Measurements from ENCODE around the gene INO80.

INO80 gene

DNA sequence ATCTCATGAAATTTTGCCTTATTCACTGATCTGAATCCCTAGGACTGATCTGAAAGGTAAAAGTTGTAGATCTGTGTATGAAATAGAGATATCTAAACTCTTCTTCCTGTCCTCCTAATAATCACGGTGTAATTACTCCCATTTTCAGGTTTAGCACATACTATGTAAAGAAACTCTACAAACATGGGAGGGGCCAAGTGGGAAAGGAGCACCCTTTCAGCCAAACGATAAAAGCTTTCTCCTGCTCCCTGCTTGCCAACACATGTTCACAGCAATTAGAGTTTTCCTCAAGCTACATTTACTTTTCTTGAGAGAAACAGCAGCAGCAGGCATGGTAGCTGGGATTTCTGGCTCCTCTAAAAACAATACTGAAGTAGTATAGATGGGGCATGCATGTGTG lies 91.2 kb downstream of the INO80 start:
- Histone ChIP-seq H3K4me1 (ENCODE audit: control insufficient read depth in 2 of 2, insufficient read depth in 2 of 2, low read length in 2 of 2) (no peaks in the 10 kb centered on the region), H3K4me3 (ENCODE audit: low read length in 2 of 2) (no peak overlapping the region), H3K27ac (ENCODE audit: low read depth in 2 of 2, low read length in 2 of 2) (peak overlapping the region in 1 of 2 donors; percentile 18), H3K36me3 (ENCODE audit: control insufficient read depth in 2 of 2, insufficient read depth in 2 of 2, low read length in 2 of 2) (peaks cover 17 to 27% of the 10 kb centered on the region in 2 donors), H3K9me3 (ENCODE audit: control insufficient read depth in 2 of 2, low read length in 2 of 2) (no peaks in the 10 kb centered on the region), H3K27me3 (ENCODE audit: control insufficient read depth in 2 of 2, insufficient read depth in 2 of 2, low read length in 2 of 2) (no peaks in the 10 kb centered on the region), H3K9ac (ENCODE audit: low read depth in 1 of 2, low read length in 2 of 2) (no peak overlapping the region)

DNA sequence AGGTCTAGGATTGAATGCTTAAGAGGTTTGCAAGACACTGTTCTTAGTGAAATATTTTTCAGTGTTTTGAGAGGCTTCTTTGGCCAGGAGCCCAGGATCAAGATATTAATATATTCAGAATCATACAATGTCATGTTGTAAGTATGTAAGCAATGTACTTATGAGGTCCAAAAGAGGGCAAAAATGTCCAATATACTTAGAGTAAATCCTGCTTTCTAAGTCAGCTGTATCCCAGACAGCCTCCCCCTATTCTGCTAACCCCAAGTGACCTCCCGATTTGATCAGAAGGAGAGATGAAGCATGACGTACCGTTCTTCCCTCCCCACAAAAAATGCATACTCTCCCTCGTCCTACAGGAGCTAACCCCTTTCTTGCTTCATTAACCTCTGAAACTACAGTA lies 91.9 kb downstream of the INO80 start:
- Histone ChIP-seq H3K4me1 (ENCODE audit: control insufficient read depth in 2 of 2, insufficient read depth in 2 of 2, low read length in 2 of 2) (no peaks in the 10 kb centered on the region), H3K4me3 (ENCODE audit: low read length in 2 of 2) (no peak overlapping the region), H3K27ac (ENCODE audit: low read depth in 2 of 2, low read length in 2 of 2) (peak overlapping the region in 1 of 2 donors; percentile 18), H3K36me3 (ENCODE audit: control insufficient read depth in 2 of 2, insufficient read depth in 2 of 2, low read length in 2 of 2) (peaks cover 17 to 30% of the 10 kb centered on the region in 2 donors), H3K27me3 (ENCODE audit: control insufficient read depth in 2 of 2, insufficient read depth in 2 of 2, low read length in 2 of 2) (no peaks in the 10 kb centered on the region), H3K9me3 (ENCODE audit: control insufficient read depth in 2 of 2, low read length in 2 of 2) (no peaks in the 10 kb centered on the region), H3K9ac (ENCODE audit: low read depth in 1 of 2, low read length in 2 of 2) (no peak overlapping the region)

DNA sequence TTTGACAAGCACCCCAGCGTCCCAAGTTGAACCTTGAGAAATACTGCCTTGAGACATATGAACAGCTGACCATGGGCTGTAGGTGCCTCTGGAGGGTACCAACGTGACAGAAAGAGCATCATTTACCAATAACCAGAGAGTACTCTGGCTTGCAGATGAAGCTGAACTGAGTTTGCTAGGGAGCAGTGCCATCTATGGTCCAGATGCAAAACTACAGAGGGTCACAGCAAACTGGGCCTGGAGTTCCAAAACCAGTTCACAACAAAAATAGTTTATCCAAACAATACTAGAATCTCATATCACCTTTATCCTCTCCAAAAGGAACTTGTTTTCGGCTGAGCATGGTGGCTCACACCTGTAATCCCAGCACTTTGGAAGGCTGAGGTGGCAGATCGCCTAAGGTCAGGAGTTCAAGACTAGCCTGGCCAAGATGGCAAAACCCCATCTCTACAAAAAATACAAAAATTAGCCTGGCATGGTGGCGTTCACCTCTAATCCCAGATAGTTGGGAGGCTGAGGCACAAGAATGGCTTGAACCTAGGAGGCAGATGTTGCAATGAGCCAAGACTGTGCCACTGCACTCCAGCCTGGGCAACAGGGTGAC lies 93.5 kb downstream of the INO80 start:
- no peak overlapping the region for H3K4me3 ChIP-seq (ENCODE audit: low read length in 2 of 2)
- H3K4me1 ChIP-seq (ENCODE audit: control insufficient read depth in 2 of 2, insufficient read depth in 2 of 2, low read length in 2 of 2) = peaks cover 0 to 5% of the 10 kb centered on the region in 2 donors
- no peaks in the 10 kb centered on the region for H3K27me3 ChIP-seq (ENCODE audit: control insufficient read depth in 2 of 2, insufficient read depth in 2 of 2, low read length in 2 of 2)
- H3K9ac ChIP-seq (ENCODE audit: low read depth in 1 of 2, low read length in 2 of 2) = no peak overlapping the region
- H3K27ac ChIP-seq (ENCODE audit: low read depth in 2 of 2, low read length in 2 of 2) = no peak overlapping the region
- H3K9me3 ChIP-seq (ENCODE audit: control insufficient read depth in 2 of 2, low read length in 2 of 2) = no peaks in the 10 kb centered on the region
- peaks cover 15 to 30% of the 10 kb centered on the region in 2 donors for H3K36me3 ChIP-seq (ENCODE audit: control insufficient read depth in 2 of 2, insufficient read depth in 2 of 2, low read length in 2 of 2)

DNA sequence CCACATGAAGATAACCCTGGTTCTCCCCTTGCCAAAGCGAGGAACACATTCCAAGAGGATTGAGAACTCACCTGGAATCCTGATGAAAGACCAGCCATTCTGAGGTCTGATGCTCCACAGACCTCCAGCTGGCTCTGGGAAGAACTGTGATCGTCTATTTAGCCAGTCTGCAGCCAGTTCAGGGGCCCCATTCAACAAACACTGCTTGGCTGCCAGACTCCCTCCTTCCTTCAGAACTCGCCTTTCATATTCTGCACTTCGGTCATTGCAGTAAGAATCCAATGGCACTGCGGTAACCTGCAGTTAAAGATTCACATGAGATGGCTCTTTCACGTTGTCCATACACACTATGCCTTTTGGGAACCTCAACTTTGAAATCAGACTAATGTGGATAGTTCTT lies 95.3 kb downstream of the INO80 start:
- Histone ChIP-seq H3K9ac (ENCODE audit: low read depth in 1 of 2, low read length in 2 of 2) (no peak overlapping the region), H3K4me1 (ENCODE audit: control insufficient read depth in 2 of 2, insufficient read depth in 2 of 2, low read length in 2 of 2) (peaks cover 0 to 13% of the 10 kb centered on the region in 2 donors), H3K27me3 (ENCODE audit: control insufficient read depth in 2 of 2, insufficient read depth in 2 of 2, low read length in 2 of 2) (no peaks in the 10 kb centered on the region), H3K27ac (ENCODE audit: low read depth in 2 of 2, low read length in 2 of 2) (no peak overlapping the region), H3K36me3 (ENCODE audit: control insufficient read depth in 2 of 2, insufficient read depth in 2 of 2, low read length in 2 of 2) (peaks cover 7 to 25% of the 10 kb centered on the region in 2 donors), H3K4me3 (ENCODE audit: low read length in 2 of 2) (no peak overlapping the region), H3K9me3 (ENCODE audit: control insufficient read depth in 2 of 2, low read length in 2 of 2) (no peaks in the 10 kb centered on the region)

DNA sequence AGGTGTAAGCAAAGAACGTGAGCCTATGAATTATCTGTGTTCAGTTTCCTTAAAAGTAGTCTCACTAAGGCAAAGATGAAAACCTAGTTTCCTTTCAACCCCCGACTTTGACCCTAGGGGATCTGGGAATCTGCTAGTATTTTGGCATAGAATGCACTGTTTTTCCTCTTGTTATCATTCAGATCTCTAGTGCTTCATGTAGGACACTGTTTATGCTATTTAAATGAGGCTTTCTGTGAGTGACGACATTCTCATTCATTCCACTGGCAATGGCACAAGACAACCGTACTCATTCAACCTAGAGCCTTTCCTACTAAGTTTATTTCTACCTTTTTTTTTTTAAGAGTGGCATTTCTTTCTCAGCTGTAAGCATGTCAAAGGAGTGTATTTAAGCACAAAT lies 95.8 kb downstream of the INO80 start:
- H3K4me1 ChIP-seq (ENCODE audit: control insufficient read depth in 2 of 2, insufficient read depth in 2 of 2, low read length in 2 of 2) = peaks cover 0 to 13% of the 10 kb centered on the region in 2 donors
- H3K27me3 ChIP-seq (ENCODE audit: control insufficient read depth in 2 of 2, insufficient read depth in 2 of 2, low read length in 2 of 2) = no peaks in the 10 kb centered on the region
- peaks cover 7 to 25% of the 10 kb centered on the region in 2 donors for H3K36me3 ChIP-seq (ENCODE audit: control insufficient read depth in 2 of 2, insufficient read depth in 2 of 2, low read length in 2 of 2)
- H3K4me3 ChIP-seq (ENCODE audit: low read length in 2 of 2) = no peak overlapping the region
- no peaks in the 10 kb centered on the region for H3K9me3 ChIP-seq (ENCODE audit: control insufficient read depth in 2 of 2, low read length in 2 of 2)
- H3K27ac ChIP-seq (ENCODE audit: low read depth in 2 of 2, low read length in 2 of 2) = no peak overlapping the region
- H3K9ac ChIP-seq (ENCODE audit: low read depth in 1 of 2, low read length in 2 of 2) = no peak overlapping the region

DNA sequence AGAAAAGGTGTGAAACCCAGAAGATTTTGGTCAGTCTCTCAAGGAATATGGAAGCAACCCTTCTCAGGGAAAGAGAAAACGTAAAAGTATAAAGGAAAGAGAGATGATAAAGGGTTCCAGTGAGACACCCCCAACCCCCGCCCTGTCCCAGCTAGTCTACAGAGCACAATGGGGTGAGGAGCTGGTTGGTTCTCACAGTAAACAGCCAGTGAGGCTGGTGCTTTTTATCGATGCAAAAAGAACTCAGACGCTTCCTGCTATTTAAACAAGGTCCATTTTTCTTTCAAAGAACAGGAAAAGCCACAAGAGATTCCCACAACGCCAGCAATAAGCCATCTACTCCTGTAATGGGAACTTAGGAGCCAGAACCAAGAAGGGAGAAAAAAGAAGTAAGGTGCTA lies 96.9 kb downstream of the INO80 start:
- H3K9me3 ChIP-seq (ENCODE audit: control insufficient read depth in 2 of 2, low read length in 2 of 2) = no peaks in the 10 kb centered on the region
- H3K27me3 ChIP-seq (ENCODE audit: control insufficient read depth in 2 of 2, insufficient read depth in 2 of 2, low read length in 2 of 2) = no peaks in the 10 kb centered on the region
- H3K36me3 ChIP-seq (ENCODE audit: control insufficient read depth in 2 of 2, insufficient read depth in 2 of 2, low read length in 2 of 2) = peaks cover 8 to 30% of the 10 kb centered on the region in 2 donors
- H3K4me3 ChIP-seq (ENCODE audit: low read length in 2 of 2) = no peak overlapping the region
- no peak overlapping the region for H3K27ac ChIP-seq (ENCODE audit: low read depth in 2 of 2, low read length in 2 of 2)
- H3K9ac ChIP-seq (ENCODE audit: low read depth in 1 of 2, low read length in 2 of 2) = no peak overlapping the region
- H3K4me1 ChIP-seq (ENCODE audit: control insufficient read depth in 2 of 2, insufficient read depth in 2 of 2, low read length in 2 of 2) = peaks cover 0 to 13% of the 10 kb centered on the region in 2 donors

DNA sequence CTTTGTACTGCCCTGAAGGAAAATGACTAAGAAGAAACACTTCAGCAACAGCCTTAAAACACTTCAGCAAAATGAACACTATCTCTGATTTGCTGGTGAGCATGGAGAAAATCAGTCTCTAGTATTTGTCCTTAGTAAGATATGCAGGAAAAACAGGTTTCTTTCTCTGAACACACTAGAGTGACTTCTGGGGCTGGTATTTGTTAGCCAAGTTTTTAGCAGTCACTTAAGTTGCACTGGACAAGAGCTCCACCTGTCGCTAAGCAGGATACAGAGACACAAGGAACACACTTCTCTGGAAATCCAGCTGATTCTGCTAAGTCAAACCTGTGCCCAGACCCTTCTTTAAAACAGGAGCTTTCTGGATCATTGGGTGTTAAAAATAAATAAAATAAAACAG lies 97.5 kb downstream of the INO80 start:
- H3K27ac ChIP-seq (ENCODE audit: low read depth in 2 of 2, low read length in 2 of 2) = no peak overlapping the region

DNA sequence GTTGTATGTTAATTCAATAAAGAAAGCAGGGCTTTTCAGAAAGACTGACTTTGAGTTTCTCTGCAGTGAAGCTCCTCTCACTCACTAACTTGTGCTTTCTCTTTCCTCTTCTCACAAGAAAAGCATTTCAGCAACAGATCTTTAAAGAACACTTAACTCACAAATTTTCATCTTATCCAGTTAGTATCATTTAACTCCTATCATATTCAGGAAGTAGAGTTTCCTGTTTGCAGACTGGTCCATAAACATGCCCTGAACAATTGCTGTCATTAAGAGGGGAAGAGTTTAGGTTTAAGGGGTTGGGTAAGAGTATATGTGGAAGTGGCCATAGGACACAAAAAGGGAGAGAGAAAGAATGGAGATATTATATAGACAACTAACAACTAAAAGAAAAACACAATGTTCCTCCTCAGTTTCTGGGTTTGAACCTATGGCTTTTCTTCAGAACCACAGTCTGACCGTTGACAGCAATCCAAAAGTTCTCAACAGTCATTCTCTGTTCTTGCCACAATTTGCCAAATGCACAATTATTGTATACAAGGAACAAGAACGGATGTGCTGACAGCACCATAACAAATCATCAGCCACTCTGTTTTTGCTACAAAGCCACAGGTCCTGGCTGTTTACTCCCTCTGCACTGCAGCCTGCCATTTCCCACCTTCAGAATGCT lies 98.9 kb downstream of the INO80 start:
- Histone ChIP-seq H3K36me3 (ENCODE audit: control insufficient read depth in 2 of 2, insufficient read depth in 2 of 2, low read length in 2 of 2) (peaks cover 10 to 27% of the 10 kb centered on the region in 2 donors), H3K4me3 (ENCODE audit: low read length in 2 of 2) (no peak overlapping the region), H3K27me3 (ENCODE audit: control insufficient read depth in 2 of 2, insufficient read depth in 2 of 2, low read length in 2 of 2) (no peaks in the 10 kb centered on the region), H3K27ac (ENCODE audit: low read depth in 2 of 2, low read length in 2 of 2) (no peak overlapping the region), H3K4me1 (ENCODE audit: control insufficient read depth in 2 of 2, insufficient read depth in 2 of 2, low read length in 2 of 2) (peaks cover 0 to 13% of the 10 kb centered on the region in 2 donors), H3K9me3 (ENCODE audit: control insufficient read depth in 2 of 2, low read length in 2 of 2) (no peaks in the 10 kb centered on the region), H3K9ac (ENCODE audit: low read depth in 1 of 2, low read length in 2 of 2) (no peak overlapping the region)

More for the DNA sequence above, 97.5 kb downstream of the INO80 start:
- H3K36me3 ChIP-seq (ENCODE audit: control insufficient read depth in 2 of 2, insufficient read depth in 2 of 2, low read length in 2 of 2) = peaks cover 8 to 32% of the 10 kb centered on the region in 2 donors
- no peaks in the 10 kb centered on the region for H3K27me3 ChIP-seq (ENCODE audit: control insufficient read depth in 2 of 2, insufficient read depth in 2 of 2, low read length in 2 of 2)
- no peak overlapping the region for H3K4me3 ChIP-seq (ENCODE audit: low read length in 2 of 2)
- peaks cover 0 to 13% of the 10 kb centered on the region in 2 donors for H3K4me1 ChIP-seq (ENCODE audit: control insufficient read depth in 2 of 2, insufficient read depth in 2 of 2, low read length in 2 of 2)
- no peaks in the 10 kb centered on the region for H3K9me3 ChIP-seq (ENCODE audit: control insufficient read depth in 2 of 2, low read length in 2 of 2)
- no peak overlapping the region for H3K9ac ChIP-seq (ENCODE audit: low read depth in 1 of 2, low read length in 2 of 2)

DNA sequence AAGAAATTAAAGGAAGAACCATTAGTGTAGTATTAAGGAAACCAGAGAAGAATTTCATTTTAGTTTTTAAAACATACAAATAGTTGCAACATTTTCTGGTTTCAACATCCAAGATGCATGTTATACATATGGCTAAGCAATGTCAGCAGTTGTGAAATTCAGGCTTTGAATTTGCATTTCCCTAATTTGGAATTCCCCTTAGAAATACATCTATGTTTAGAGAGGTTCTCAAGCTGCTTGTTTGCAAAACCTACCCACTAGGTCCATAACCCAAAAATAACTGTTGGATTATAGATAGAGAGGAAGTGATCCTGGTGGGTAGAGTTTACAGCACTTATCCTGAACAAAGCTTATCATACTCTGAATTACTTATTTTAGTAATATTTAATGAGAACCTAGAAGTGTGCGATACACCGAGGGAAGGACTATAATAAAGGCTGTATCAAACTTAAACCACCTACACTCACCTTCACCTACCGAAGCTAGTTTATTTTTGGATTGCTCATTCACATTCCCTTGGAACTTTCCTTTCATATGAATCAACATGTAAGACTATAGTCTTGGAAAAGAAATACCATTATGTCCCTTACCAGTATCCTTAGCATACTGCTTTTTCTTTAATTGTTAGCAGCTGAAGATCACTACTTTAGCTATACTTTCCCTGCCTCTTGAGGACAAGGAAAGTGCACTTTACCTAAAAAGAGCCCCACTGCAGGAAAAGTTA lies 102.2 kb downstream of the INO80 start:
- Histone ChIP-seq H3K27ac (ENCODE audit: low read depth in 2 of 2, low read length in 2 of 2) (no peak overlapping the region), H3K9ac (ENCODE audit: low read depth in 1 of 2, low read length in 2 of 2) (no peak overlapping the region), H3K27me3 (ENCODE audit: control insufficient read depth in 2 of 2, insufficient read depth in 2 of 2, low read length in 2 of 2) (no peaks in the 10 kb centered on the region), H3K4me1 (ENCODE audit: control insufficient read depth in 2 of 2, insufficient read depth in 2 of 2, low read length in 2 of 2) (peaks cover 0 to 13% of the 10 kb centered on the region in 2 donors), H3K9me3 (ENCODE audit: control insufficient read depth in 2 of 2, low read length in 2 of 2) (no peaks in the 10 kb centered on the region), H3K4me3 (ENCODE audit: low read length in 2 of 2) (no peak overlapping the region), H3K36me3 (ENCODE audit: control insufficient read depth in 2 of 2, insufficient read depth in 2 of 2, low read length in 2 of 2) (peaks cover 8 to 19% of the 10 kb centered on the region in 2 donors)
